ENCODE measurements around the gene KMO.

The KMO gene

GRCh38 chr1:241596633-241597032, 64.5 kb downstream of the KMO start:
- no peak for DNase-seq (ENCODE audit: low spot score)

GRCh38 chr1:241598249-241598648, 66.1 kb downstream of the KMO start:
- no peak for DNase-seq (ENCODE audit: low spot score)

- no peak for DNase-seq (ENCODE audit: low spot score)
Measured at GRCh38 chr1:241600496-241600901, 68.3 kb downstream of the KMO start.

GRCh38 chr1:241603731-241604245, 71.6 kb downstream of the KMO start:
- no peak for DNase-seq (ENCODE audit: low spot score)

- DNase-seq (ENCODE audit: low spot score), result no peak
Measured at GRCh38 chr1:241605146-241605805, 73.1 kb downstream of the KMO start.

- no peak for DNase-seq (ENCODE audit: low spot score)
Measured at GRCh38 chr1:241606544-241606943, 74.4 kb downstream of the KMO start.

GRCh38 chr1:241607497-241607896, 75.3 kb downstream of the KMO start:
- no peak for DNase-seq (ENCODE audit: low spot score)

GRCh38 chr1:241608379-241609033, 76.3 kb downstream of the KMO start:
- DNase-seq (ENCODE audit: low spot score), result no peak

- DNase-seq (ENCODE audit: low spot score), result no peak
Measured at GRCh38 chr1:241610056-241610815, 78.1 kb downstream of the KMO start.

- DNase-seq (ENCODE audit: low spot score), result peak; percentile 55
Measured at GRCh38 chr1:241611063-241611462, 78.9 kb downstream of the KMO start.

GRCh38 chr1:241611736-241612135, 79.6 kb downstream of the KMO start:
- no peak for DNase-seq (ENCODE audit: low spot score)

- no peak for DNase-seq (ENCODE audit: low spot score)
Measured at GRCh38 chr1:241612533-241613477, 80.6 kb downstream of the KMO start.

GRCh38 chr1:241614144-241614543, 82.0 kb downstream of the KMO start:
- no peak for DNase-seq (ENCODE audit: low spot score)

GRCh38 chr1:241614572-241614971, 82.4 kb downstream of the KMO start:
- no peak for DNase-seq (ENCODE audit: low spot score)

GRCh38 chr1:241615043-241615974, 83.1 kb downstream of the KMO start:
- no peak for DNase-seq (ENCODE audit: low spot score)

GRCh38 chr1:241617426-241617825, 85.2 kb downstream of the KMO start:
- DNase-seq (ENCODE audit: low spot score), result no peak

- DNase-seq (ENCODE audit: low spot score), result no peak
Measured at GRCh38 chr1:241622669-241623068, 90.5 kb downstream of the KMO start.

- DNase-seq (ENCODE audit: low spot score), result no peak
Measured at GRCh38 chr1:241624935-241625334, 92.8 kb downstream of the KMO start.

- peak; percentile 69 for DNase-seq (ENCODE audit: low spot score)
Measured at GRCh38 chr1:241627453-241628259, 95.5 kb downstream of the KMO start.

- DNase-seq (ENCODE audit: low spot score), result no peak
Measured at GRCh38 chr1:241630005-241630404, 97.8 kb downstream of the KMO start.

All from CD4-positive, alpha-beta T cell treated with Interleukin-6 at 100 ng/mL for 8 hours (primary cell).